Measurements from ENCODE around the gene GPBP1.

GPBP1 gene

DNA sequence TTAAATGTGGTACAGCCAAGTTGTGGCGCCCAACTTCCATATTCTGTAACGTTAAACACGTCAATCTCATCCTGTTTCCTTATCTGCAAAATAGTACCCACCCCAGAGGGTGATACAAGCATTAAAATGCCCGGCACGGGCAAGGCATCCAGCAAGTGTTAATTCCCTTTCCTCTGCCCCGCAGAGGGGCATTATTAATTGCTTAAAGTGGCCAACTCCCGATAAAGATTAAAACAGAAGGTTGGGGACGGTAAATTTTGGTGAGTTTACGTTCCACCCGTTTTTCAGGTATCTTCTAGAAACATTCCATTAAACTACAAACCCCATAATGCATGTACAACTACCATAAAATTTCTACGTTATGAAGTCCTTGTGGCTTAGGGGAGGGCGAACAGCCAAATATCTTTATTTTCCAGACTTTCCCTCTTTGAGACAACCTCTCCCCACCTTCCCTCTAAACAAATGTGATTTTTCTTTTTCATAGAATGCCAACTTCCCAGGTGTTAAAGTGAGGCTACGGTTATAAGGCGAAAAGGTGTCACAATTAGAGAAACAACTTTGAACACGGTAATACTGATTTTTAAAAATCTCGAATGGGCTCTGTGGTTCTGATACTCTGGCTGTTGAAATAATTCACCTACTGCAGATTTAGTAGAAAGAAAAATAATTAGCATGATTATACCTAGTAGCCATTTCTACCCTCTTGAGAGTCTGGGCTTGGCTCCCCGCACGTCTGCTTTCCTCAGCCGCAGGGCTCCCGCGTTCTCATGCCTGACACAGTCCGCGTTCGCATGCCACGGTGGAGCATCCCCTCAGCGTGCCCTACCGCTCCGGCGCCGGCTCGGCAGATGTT, 1.2 kb upstream of the GPBP1 start:
- peak overlapping the region; percentile 97 for H3K4me3 ChIP-seq (ENCODE audit: low read depth, low read length)
- TF ChIP-seq, protein P1, sequence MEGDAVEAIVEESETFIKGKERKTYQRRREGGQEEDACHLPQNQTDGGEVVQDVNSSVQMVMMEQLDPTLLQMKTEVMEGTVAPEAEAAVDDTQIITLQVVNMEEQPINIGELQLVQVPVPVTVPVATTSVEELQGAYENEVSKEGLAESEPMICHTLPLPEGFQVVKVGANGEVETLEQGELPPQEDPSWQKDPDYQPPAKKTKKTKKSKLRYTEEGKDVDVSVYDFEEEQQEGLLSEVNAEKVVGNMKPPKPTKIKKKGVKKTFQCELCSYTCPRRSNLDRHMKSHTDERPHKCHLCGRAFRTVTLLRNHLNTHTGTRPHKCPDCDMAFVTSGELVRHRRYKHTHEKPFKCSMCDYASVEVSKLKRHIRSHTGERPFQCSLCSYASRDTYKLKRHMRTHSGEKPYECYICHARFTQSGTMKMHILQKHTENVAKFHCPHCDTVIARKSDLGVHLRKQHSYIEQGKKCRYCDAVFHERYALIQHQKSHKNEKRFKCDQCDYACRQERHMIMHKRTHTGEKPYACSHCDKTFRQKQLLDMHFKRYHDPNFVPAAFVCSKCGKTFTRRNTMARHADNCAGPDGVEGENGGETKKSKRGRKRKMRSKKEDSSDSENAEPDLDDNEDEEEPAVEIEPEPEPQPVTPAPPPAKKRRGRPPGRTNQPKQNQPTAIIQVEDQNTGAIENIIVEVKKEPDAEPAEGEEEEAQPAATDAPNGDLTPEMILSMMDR (IDR thresholded peaks at IDR 0.05; ENCODE audit: low read depth, low read length): no peak

GRCh38 chr5:57174128-57174889, 450 bp downstream of the GPBP1 start:
- H3K4me3 ChIP-seq (ENCODE audit: low read depth, low read length): peak overlapping the region; percentile 97
- TF ChIP-seq, protein P1 (IDR thresholded peaks at IDR 0.05; ENCODE audit: low read depth, low read length): no peak

DNA sequence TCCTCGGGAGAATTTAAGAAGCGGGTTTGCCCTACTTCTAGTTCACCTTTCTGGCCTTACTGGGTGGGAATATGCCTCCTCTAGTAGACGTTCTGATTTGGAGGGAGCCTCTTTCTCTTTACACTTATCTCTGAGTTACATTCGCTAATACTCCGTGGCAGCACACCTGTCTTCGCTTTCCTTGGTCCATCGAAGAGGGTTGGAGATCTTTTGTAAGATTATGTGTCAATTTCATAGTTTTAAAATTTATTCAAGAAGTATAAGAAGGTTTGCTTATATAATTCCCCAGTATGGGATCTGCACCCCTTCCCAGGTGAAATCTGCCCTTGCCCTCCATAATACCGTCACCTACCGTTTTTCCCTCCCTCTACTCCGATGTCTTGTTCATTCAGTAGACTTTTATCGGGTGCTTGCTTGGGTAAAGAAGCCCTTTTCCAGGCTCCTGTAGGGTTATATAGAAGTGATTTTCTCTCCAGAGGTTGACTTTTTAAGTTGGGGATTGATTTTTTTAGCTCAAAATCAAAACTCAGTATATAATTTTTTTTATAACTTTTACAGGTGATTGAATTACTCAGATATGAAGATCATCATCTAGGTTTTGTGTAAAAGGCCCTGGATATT, 1.1 kb downstream of the GPBP1 start:
- TF ChIP-seq, protein P1 (IDR thresholded peaks at IDR 0.05; ENCODE audit: low read depth, low read length): no peak
- H3K4me3 ChIP-seq (ENCODE audit: low read depth, low read length): peak overlapping the region; percentile 97

DNA sequence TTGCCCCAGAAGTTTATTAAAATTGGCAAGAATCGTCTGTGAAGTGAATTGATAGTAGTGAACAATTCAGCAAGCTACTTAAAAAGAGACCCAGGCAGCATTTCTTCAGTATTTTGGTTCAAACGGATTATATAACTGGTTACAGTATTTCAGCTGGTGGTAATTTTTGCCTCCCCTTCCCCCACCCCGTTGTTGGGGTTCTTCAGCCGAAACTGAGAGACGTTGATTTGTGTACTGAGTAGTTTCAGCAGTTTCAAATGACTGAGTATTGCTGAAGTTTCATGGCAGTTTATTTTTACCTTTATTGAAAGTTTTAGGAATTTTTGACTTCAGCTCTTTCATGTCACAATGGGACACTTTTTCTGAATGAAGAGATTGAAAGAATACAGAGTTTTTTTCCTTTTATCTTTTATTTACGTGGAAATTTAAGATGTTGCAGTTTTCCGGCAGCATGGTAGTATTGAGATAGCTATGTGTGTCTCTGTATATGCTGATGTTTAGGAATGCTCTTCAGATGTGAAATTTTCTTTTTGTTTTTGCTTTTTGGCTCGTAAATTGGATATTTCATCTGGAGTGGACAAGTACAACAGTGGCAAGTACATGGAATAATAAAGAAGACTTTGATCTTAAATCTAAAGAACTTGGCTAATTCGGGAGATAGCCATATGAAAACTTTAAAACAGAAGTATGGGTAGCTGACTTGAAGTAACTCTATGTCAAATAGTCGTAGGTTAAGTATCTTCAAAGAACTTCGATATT, 1.9 kb downstream of the GPBP1 start:
- H3K4me3 ChIP-seq (ENCODE audit: low read depth, low read length): peak overlapping the region; percentile 97
- TF ChIP-seq, protein P1 (IDR thresholded peaks at IDR 0.05; ENCODE audit: low read depth, low read length): no peak

- TF ChIP-seq, protein P1 (IDR thresholded peaks at IDR 0.05; ENCODE audit: low read depth, low read length): no peak
- H3K4me3 ChIP-seq (ENCODE audit: low read depth, low read length): peak overlapping the region; percentile 97
These were observed 2.5 kb downstream of the GPBP1 start for GRCh38 chr5:57176350-57176857.

DNA sequence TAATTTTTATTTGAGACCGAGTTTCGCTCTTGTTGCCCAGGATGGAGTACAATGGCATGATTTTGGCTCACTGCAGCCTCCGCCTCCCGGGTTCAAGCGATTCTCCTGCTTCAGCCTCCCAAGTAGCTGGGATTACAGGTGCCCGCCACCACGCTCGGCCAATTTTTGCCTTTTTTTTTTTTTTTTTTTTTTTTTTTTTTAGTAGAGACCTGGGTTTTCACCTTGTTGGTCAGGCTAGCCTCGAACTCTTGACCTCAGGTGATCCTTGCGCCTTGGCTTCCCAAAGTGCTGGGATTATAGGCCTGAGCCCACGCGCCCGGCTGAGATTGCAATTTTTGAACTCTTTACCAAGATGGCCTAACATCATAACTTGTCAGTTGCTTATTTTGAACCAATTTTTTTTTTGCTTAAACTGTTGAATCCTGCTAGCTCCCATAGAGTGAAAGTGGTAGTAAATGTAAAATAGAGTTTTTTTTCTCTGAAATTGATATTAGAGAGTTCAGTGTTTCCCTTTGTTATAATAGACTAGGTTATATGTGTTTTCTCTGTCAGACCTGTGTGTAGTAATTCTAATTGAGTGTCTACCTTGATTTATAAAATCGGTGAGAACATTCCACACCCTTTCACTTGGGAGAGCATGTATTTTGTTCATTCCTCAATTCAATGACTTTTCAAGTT, 3.8 kb downstream of the GPBP1 start:
- TF ChIP-seq, protein P1 (IDR thresholded peaks at IDR 0.05; ENCODE audit: low read depth, low read length): no peak
- H3K4me3 ChIP-seq (ENCODE audit: low read depth, low read length): peak overlapping the region; percentile 97; the same call in 1 of the 2 replicates

GRCh38 chr5:57178238-57178637, 4.4 kb downstream of the GPBP1 start:
- H3K4me3 ChIP-seq (ENCODE audit: low read depth, low read length): peak overlapping the region; percentile 13

Data from WI38 (cell line).